ENCODE results near the gene MCIDAS.

The MCIDAS gene

GRCh38 chr5:55226934-55227663 lies at the start of gene MCIDAS:
TSS of gene MCIDAS (minus strand) at chr5:55227315. CDS start at chr5:55227138, 177 bp downstream.
- Histone ChIP-seq H3K4me3 (peak within 1 kb of the TSS; percentile 6 to 49 (median 37)), H3K27ac (no peak within 1 kb of the TSS)

- Histone ChIP-seq H3K27ac (no peak overlapping the region), H3K4me3 (no peak overlapping the region)
Measured at GRCh38 chr5:55276771-55277170, 49.7 kb upstream of the MCIDAS start.

GRCh38 chr5:55258339-55258738 lies 31.2 kb upstream of the MCIDAS start:
- Histone ChIP-seq H3K4me3 (no peak overlapping the region), H3K27ac (no peak overlapping the region)

DNA sequence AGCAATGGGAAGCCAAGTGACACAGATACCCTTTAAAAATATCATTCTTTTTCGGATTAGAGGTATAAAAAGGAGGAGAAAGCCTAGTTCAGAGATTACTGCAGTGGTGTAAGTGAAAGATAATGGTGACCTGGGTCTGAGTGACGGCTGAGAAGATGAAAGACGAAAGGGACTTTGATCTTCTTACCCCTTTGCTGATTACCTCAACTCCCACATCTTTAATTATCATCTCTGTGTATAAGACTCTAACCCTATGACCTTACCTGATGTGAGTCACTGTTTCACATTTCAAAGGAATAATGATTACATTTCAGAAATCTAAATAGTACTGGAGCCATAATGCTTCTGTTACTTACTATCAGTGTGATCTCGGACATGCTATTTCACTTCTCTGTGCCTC lies 27.7 kb upstream of the MCIDAS start:
- Histone ChIP-seq H3K4me3 (no peak overlapping the region), H3K27ac (no peak overlapping the region)

- Histone ChIP-seq H3K27ac (no peak overlapping the region), H3K4me3 (no peak overlapping the region)
Measured at GRCh38 chr5:55250064-55250463, 22.9 kb upstream of the MCIDAS start.

DNA sequence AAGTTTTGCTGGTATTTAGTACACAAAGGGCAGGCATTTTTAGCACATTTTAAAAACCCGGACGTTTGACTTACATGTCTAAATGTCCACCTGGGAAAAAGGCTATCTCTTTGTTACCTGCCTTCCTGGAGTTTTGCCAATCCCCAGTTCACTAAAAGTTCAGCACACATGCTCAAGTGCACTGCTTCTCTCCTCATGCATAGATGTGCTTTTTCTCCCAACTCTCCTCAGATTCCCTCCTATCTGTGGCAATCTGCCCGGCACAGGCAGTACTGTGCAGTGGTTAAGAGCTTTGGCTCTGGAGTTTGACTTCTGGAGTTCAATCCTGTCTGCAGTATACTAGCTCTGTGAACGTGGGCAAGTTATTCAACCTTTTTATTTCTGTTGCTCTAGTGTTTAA lies 14.6 kb upstream of the MCIDAS start:
- Histone ChIP-seq H3K27ac (no peak overlapping the region), H3K4me3 (no peak overlapping the region)

DNA sequence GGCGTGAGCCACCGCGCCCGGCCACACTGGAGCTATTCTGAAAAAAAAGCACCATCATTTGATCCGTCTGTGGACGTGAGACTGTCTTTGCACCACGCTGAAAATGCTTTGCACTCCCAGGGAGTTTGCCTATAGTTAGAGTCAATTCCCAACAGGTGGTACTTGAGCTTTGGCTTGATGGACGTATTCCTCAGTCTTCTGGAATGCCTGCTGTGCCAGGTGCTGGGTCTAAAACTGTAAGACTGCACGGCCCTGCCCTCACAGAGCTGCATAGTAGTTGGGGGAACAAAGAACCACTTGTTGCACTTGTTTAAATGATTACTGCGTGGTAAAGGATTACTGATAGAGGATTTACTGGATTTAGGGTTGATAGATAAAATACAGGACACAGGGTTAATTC lies 9.7 kb upstream of the MCIDAS start:
- no peak overlapping the region for H3K4me3 ChIP-seq
- H3K27ac ChIP-seq, result no peak overlapping the region

- H3K27ac ChIP-seq, result no peak overlapping the region
- H3K4me3 ChIP-seq, result peak overlapping the region; percentile 49 to 76 (median 55)
Measured at GRCh38 chr5:55234121-55234700, 7.1 kb upstream of the MCIDAS start.

- H3K4me3 ChIP-seq, result peak within 1 kb of the TSS; percentile 49 to 76 (median 55)
- peak within 1 kb of the TSS in 10 of 21 experiments; percentile 5 to 77 (median 62) for H3K27ac ChIP-seq
Measured at GRCh38 chr5:55232985-55233928, 6.1 kb upstream of the MCIDAS start, which contains the start of gene CCNO. TSS of gene CCNO (minus strand) at chr5:55233608. CDS start at chr5:55233523, 85 bp downstream.

- peak overlapping the region in 10 of 21 experiments; percentile 5 to 77 (median 62) for H3K27ac ChIP-seq
- H3K4me3 ChIP-seq, result peak overlapping the region; percentile 49 to 76 (median 55)
Measured at GRCh38 chr5:55232271-55232984, 5.3 kb upstream of the MCIDAS start.

GRCh38 chr5:55231919-55232270 lies 4.8 kb upstream of the MCIDAS start:
- Histone ChIP-seq H3K27ac (peak overlapping the region in 3 of 21 experiments; percentile 61 to 77 (median 73)), H3K4me3 (peak overlapping the region; percentile 49 to 76 (median 55))

DNA sequence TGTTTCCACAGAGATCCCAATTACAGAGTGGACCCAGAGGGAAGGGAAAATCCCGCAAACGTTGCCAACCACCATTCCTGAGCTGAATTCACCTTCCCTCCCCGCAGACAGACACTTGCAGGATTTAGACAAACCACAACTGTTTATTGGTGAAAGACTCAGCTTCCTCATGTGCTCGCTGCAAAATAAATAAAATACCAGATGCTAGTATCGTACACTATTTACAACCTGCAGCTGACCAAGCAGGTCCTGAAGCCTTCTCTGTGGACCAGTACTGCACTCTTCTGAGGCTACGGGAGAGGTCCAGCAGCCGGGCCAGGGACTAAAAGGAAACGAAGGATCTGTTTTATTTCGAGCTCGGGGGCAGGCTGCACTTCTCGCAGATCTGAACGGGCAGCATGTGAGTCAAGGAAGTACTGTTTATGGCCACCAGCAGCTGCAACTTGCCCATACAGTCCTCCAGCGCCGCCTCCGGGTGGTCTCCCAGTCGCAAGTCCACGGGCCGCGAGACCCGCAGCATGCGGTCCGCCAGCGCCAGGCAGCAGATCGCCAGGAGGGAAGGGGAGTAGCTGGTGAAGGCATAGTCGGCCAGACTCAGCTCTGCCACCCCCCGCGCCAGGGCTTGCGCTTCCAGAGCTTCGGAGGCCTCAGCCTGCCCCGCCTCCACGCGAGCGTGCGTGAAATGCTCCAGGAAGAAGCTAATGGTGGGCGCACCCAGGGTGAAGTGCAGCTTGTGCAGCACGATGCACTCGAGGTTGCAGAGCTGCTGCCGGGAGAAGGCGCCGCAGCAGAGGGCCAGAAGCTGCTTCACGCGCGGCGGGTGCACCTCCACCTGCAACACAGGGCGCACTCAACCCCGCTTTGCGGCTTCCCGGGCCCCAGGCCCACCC lies 4.2 kb upstream of the MCIDAS start:
- H3K4me3 ChIP-seq, result peak overlapping the region in 6 of 7 experiments; percentile 49 to 76 (median 58)
- no peak overlapping the region for H3K27ac ChIP-seq

- Histone ChIP-seq H3K27ac (no peak overlapping the region), H3K4me3 (no peak overlapping the region)
Measured at GRCh38 chr5:55230086-55230629, 3.0 kb upstream of the MCIDAS start.

DNA sequence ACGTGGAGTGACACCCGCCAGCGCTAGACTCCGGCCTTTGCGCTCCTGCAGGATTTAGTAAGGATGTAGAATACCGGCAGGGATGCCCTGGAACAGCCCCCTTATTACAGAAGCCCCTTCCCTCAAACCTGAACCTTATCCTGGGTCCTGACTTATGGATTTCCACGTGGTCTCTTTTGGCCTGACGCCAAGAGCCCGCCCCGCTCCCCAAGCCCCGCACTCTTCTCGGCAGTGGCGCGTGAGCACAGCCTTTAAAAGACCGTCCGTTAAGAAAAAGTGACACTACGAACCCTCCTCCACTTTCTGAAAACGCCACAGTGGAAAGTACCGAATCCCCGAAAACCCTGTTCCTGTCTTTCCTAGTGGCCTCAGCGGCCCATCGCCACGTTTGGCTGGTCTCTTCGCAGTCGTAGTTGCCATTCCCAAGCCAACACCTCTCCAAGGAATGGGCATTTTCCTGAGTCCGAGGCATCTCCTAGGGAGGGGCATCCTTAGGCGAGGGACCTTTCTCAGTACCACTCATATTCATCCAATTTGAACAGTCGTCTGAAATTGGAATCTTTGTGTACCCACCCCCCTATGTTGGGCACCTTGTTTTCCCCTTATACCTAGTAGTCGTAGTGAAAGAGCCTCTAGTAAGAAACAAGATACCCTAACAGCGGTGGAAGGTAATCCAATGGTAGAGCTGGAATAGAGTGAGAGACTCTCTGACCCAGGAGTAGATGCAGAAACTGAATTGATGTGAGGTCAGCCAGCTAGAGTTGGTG lies 732 bp upstream of the MCIDAS start:
- peak overlapping the region in 6 of 7 experiments; percentile 6 to 49 (median 34) for H3K4me3 ChIP-seq
- H3K27ac ChIP-seq, result no peak overlapping the region

DNA sequence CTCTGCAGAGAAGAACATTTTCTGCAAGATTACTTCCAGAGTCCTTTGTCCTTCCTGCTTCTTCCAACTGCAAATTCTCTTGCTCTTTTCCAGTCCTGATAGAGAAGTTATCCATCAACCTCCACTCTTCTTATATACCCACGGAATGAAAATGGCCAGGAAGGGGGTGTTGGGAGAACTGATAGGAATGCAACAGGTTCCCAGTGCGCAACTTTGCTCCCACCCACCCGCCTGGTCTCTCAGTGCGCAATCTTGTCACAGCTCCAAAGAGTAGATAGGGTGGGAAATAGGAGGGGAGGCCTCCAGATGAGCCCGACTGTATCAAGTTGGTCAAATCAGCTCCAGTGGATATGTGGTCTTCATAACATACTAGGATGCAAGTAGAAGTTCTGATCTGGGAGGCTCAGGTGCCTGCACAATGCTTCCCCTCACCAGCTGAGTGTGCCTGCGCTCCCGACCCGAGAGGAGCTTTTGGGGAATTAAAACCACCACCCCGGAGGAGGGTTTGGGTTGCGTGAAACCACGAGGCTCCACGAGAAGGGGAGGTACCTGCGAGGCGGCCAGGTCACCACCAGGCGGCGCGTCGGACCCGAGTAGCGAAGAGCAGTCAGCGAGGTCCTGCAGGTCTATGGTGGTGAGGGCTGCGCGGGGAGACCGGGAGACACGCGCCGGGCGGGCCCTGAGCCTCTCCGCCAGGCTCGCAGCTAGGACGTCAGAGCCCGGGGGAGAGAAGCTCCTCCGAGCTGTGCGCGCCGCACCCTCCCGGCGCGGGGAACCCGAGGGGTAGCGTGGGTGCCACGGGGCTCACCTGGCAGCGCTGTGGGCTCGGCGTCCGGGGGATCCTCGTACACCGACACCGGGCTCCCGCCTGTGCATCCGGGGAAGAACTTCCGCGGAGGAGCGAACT lies 835 bp downstream of the MCIDAS start:
- H3K4me3 ChIP-seq, result peak overlapping the region; percentile 6 to 49 (median 37)

GRCh38 chr5:55225346-55225745 lies 1.8 kb downstream of the MCIDAS start:
- H3K27ac ChIP-seq, result no peak overlapping the region
- H3K4me3 ChIP-seq, result no peak overlapping the region

More for the DNA sequence above, 835 bp downstream of the MCIDAS start:
- H3K27ac ChIP-seq, result no peak overlapping the region
